ENCODE data around the gene OR9G4. TPM values are rescaled to one million over a fixed set of nuclear protein-coding genes. Genes with fewer than 3 reads are reported as not detected.

The OR9G4 gene
- total RNA-seq, 1 experiment from 2014 or later: not detected

DNA sequence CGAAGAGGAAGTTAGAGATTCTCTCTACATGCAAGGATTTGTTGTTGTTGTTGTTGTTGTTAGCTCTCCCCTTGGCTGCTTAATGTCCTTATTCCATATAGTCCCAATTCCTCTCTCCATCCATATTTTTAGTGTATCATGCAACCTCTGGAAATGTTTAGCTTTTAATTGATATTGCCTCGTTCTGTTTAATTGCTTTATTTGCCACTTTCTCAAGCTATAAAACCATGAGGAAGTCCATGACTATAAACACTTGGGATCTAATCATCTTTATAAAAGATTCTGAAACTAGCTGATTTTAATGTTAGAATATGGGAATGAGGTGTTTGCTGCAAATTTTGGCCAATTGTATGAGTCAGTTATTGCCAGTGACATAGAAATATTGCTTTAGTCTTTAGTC is 55.1 kb downstream of the OR9G4 start:
- TF ChIP-seq SP1 (CRISPR knock-in tag; conservative IDR thresholded peaks at IDR 0.05): no peak
- TF ChIP-seq ZBTB21 (CRISPR knock-in tag; IDR thresholded peaks at IDR 0.05; ENCODE audit: borderline replicate concordance): no peak
- no peak for TF ChIP-seq ATF3 (CRISPR knock-in tag; conservative IDR thresholded peaks at IDR 0.05)
- no peak for TF ChIP-seq FOXP1 (CRISPR knock-in tag; IDR thresholded peaks at IDR 0.05; ENCODE audit: borderline replicate concordance)
- TF ChIP-seq SMAD4 (CRISPR knock-in tag; IDR thresholded peaks at IDR 0.05): no peak
- no peak for TF ChIP-seq GTF2I (CRISPR knock-in tag; conservative IDR thresholded peaks at IDR 0.05)
- no peak for TF ChIP-seq MXD4 (CRISPR knock-in tag; IDR thresholded peaks at IDR 0.05; ENCODE audit: borderline replicate concordance)
- TF ChIP-seq, protein P1, sequence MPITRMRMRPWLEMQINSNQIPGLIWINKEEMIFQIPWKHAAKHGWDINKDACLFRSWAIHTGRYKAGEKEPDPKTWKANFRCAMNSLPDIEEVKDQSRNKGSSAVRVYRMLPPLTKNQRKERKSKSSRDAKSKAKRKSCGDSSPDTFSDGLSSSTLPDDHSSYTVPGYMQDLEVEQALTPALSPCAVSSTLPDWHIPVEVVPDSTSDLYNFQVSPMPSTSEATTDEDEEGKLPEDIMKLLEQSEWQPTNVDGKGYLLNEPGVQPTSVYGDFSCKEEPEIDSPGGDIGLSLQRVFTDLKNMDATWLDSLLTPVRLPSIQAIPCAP (CRISPR knock-in tag; IDR thresholded peaks at IDR 0.05): no peak
- no peak for TF ChIP-seq NR3C1 (CRISPR knock-in tag; conservative IDR thresholded peaks at IDR 0.05; ENCODE audit: low read depth)
- TF ChIP-seq ZNF423 (CRISPR knock-in tag; IDR thresholded peaks at IDR 0.05): no peak
- TF ChIP-seq ZNF219 (CRISPR knock-in tag; IDR thresholded peaks at IDR 0.05; ENCODE audit: borderline replicate concordance): no peak
- no peak for TF ChIP-seq TEAD1 (CRISPR knock-in tag; IDR thresholded peaks at IDR 0.05)
- TF ChIP-seq, protein P2, sequence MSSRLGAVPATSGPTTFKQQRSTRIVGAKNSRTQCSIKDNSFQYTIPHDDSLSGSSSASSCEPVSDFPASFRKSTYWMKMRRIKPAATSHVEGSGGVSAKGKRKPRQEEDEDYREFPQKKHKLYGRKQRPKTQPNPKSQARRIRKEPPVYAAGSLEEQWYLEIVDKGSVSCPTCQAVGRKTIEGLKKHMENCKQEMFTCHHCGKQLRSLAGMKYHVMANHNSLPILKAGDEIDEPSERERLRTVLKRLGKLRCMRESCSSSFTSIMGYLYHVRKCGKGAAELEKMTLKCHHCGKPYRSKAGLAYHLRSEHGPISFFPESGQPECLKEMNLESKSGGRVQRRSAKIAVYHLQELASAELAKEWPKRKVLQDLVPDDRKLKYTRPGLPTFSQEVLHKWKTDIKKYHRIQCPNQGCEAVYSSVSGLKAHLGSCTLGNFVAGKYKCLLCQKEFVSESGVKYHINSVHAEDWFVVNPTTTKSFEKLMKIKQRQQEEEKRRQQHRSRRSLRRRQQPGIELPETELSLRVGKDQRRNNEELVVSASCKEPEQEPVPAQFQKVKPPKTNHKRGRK (CRISPR knock-in tag; IDR thresholded peaks at IDR 0.05; ENCODE audit: borderline replicate concordance): no peak
- no peak for TF ChIP-seq ZNF532 (CRISPR knock-in tag; IDR thresholded peaks at IDR 0.05; ENCODE audit: borderline replicate concordance)
- TF ChIP-seq GRHL2 (CRISPR knock-in tag; IDR thresholded peaks at IDR 0.05; ENCODE audit: insufficient replicate concordance, severe bottlenecking): no peak
- no peak for TF ChIP-seq KAT7 (CRISPR knock-in tag; IDR thresholded peaks at IDR 0.05; ENCODE audit: borderline replicate concordance)
- no peak for TF ChIP-seq TEAD4 (CRISPR knock-in tag; IDR thresholded peaks at IDR 0.05)
- TF ChIP-seq ZNF317 (CRISPR knock-in tag; IDR thresholded peaks at IDR 0.05; ENCODE audit: borderline replicate concordance, low read depth): no peak
- TF ChIP-seq, protein P3, sequence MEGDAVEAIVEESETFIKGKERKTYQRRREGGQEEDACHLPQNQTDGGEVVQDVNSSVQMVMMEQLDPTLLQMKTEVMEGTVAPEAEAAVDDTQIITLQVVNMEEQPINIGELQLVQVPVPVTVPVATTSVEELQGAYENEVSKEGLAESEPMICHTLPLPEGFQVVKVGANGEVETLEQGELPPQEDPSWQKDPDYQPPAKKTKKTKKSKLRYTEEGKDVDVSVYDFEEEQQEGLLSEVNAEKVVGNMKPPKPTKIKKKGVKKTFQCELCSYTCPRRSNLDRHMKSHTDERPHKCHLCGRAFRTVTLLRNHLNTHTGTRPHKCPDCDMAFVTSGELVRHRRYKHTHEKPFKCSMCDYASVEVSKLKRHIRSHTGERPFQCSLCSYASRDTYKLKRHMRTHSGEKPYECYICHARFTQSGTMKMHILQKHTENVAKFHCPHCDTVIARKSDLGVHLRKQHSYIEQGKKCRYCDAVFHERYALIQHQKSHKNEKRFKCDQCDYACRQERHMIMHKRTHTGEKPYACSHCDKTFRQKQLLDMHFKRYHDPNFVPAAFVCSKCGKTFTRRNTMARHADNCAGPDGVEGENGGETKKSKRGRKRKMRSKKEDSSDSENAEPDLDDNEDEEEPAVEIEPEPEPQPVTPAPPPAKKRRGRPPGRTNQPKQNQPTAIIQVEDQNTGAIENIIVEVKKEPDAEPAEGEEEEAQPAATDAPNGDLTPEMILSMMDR (IDR thresholded peaks at IDR 0.05): no peak
- TF ChIP-seq, protein P4, sequence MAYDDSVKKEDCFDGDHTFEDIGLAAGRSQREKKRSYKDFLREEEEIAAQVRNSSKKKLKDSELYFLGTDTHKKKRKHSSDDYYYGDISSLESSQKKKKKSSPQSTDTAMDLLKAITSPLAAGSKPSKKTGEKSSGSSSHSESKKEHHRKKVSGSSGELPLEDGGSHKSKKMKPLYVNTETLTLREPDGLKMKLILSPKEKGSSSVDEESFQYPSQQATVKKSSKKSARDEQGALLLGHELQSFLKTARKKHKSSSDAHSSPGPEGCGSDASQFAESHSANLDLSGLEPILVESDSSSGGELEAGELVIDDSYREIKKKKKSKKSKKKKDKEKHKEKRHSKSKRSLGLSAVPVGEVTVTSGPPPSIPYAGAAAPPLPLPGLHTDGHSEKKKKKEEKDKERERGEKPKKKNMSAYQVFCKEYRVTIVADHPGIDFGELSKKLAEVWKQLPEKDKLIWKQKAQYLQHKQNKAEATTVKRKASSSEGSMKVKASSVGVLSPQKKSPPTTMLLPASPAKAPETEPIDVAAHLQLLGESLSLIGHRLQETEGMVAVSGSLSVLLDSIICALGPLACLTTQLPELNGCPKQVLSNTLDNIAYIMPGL (CRISPR knock-in tag; IDR thresholded peaks at IDR 0.05): no peak
- CTCF ChIA-PET: no interaction called here
- no peaks in the 10 kb centered on the region for H3K27me3 Mint-ChIP-seq (ENCODE audit: low read depth)
- DNase-seq (ENCODE audit: low spot score) (no peak), ATAC-seq (no peak)
- no peak overlapping the region for H3K27ac Mint-ChIP-seq
- no peaks in the 10 kb centered on the region for H3K36me3 Mint-ChIP-seq
- POLR2A ChIA-PET: no interaction called here
- H3K4me3 Mint-ChIP-seq: no peak overlapping the region
- H3K4me1 Mint-ChIP-seq: peaks cover 31% of the 10 kb centered on the region
- peaks cover 13% of the 10 kb centered on the region for H3K9me3 Mint-ChIP-seq

Small RNA genes lying within 50 kb of the gene (microRNA-seq; reads per million reads assigned to microRNA genes)
- gene MIR6128 (ENCODE audit: borderline number of aligned reads): not detected

Other genes with a start within 250 kb of the OR9G4 start
- gene OR5M11, start 205.4 kb downstream of the OR9G4 start, total RNA-seq (2021): not detected in 3 replicates
- not detected in 3 replicates for gene OR5M10, start 171.0 kb downstream of the OR9G4 start, total RNA-seq (2021)
- not detected in 3 replicates for gene OR5M1, start 133.8 kb downstream of the OR9G4 start, total RNA-seq (2021)
- gene OR5AP2, start 106.3 kb downstream of the OR9G4 start, total RNA-seq (2021): not detected in 3 replicates
- gene OR5AR1, start 85.0 kb downstream of the OR9G4 start, total RNA-seq (2021): not detected in 3 replicates
- gene OR9G1, start 49.6 kb downstream of the OR9G4 start, total RNA-seq (2021): not detected in 3 replicates
- not detected in 3 replicates for gene OR5AK2, start 240.2 kb upstream of the OR9G4 start, total RNA-seq (2021)

Measured in WTC11 (cell line).